ENCODE results near the gene GJD4.

GJD4 gene, protein sequence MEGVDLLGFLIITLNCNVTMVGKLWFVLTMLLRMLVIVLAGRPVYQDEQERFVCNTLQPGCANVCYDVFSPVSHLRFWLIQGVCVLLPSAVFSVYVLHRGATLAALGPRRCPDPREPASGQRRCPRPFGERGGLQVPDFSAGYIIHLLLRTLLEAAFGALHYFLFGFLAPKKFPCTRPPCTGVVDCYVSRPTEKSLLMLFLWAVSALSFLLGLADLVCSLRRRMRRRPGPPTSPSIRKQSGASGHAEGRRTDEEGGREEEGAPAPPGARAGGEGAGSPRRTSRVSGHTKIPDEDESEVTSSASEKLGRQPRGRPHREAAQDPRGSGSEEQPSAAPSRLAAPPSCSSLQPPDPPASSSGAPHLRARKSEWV

GRCh38 chr10:35605191-35605590 is at the start of gene GJD4:
GJD4 (plus strand) TSS chr10:35605341; CDS start chr10:35605568, 227 bp downstream.
- DNase-seq = no peak

- no peak for DNase-seq
Measured at GRCh38 chr10:35555962-35556930, 48.9 kb upstream of the GJD4 start.

DNA sequence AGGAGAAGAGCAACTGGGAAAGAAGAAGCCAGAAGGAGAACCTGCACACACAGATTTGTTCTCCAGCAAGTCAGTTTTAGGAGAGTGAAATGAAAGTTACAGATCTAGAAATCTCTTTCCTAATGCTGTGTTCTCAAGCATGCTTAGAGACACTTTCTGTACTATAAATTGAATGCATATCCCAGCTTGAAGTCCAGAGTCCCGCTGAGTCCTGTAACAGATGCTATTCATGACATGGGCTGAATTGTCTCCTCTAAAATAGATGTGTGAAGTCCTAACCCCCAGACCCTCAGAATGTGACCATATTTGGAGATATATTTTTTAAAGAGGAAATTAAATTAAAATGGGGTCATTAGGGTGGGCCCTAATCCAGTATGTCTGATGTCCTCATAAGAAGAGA is 46.9 kb upstream of the GJD4 start:
- no peak for DNase-seq

DNA sequence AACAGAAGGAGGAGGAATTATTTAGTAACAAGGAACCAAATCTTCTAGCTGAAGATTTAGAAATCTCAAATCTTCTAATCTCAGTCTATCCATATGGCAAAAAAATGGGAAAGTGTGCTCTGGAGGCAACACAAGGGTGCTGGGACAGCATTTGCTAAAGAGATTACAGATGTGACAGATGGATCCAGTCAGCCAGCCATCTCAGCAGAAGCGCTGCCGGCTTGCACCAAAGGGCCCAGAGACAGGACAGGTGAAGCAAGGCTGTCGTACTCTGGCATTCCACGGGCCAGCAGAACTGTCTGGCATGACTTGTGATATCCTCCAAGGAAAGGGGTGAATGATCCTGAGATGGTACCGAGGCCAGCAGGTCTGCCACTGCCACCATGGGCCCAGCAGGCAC is 45.7 kb upstream of the GJD4 start:
- no peak for DNase-seq

DNA sequence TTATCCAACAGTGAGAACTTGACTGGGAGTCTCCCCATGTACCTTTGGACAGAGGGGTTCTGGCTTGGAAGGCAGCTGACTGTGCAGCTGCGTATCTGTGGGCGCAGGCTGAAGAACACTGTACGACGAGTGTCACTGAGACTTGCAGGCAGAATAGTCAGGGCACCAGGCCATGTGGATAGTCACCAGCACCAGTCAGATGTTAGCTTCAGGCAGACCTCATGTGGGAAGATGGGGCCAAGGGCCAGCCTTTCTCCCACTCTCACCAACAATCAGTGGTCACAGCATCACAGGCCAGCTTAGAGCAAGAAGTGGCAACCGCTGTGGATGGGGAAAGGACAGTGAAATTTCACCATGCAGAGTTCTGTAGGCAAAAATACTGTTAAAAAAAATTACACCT is 43.4 kb upstream of the GJD4 start:
- no peak for DNase-seq

- no peak for DNase-seq
Measured at GRCh38 chr10:35562427-35562826, 42.7 kb upstream of the GJD4 start.

GRCh38 chr10:35563261-35563891 is 41.8 kb upstream of the GJD4 start:
- DNase-seq = no peak

DNA sequence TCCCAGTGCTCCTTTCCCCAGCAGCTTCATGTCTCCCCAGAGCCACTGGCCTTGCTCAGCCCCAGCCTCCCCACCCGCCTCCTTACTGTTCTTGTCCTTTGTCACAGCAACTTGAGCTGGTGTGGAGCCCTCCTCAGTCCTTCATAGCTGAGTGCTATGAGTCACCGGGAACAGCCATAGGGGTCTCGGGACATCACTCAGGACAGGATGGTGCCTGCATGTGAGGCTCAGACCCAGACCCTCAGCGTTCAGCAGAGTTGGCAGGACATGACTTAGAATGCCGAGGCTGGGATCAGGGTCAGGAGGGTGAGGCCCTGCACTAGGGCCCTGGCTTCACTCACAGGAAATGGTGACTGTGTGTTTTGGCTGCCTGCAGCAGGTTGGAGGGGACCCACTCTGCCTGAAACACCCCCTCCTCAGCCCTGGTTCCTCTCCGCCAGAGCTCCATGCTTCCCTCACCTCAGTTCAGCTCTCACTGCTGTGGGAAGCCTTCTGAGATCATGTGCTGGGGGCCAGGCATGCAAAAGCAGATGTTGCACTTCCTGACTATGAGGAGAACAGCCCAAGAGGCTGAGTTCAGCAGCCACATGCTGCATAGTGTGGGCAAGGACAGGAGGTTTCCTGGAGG is 40.7 kb upstream of the GJD4 start:
- DNase-seq = no peak

DNA sequence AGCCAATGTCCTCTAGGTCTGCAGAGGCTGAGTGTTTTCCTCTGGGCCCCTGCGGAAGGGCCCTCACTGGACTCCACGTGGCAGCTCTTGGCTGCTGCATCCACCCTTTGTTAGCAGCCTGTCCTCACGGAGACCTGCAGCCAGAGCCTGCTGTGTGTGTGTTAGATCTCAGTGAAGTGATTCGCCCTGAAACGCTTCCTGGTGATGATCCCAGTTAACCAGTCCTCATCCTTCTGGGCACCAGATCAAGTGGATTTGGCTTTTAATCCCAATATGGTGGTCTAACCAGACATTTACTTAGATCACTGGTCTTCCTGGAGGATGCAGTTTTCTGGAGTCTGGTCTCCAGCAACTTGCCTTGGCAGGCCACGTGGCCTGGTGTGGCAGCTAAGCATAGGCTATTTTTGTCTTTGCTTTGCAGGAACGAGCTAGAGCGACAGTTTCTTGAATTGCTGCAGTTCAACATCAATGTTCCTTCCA is 39.5 kb upstream of the GJD4 start:
- no peak for DNase-seq

- no peak for DNase-seq
Measured at GRCh38 chr10:35567951-35568350, 37.2 kb upstream of the GJD4 start.

- no peak for DNase-seq
Measured at GRCh38 chr10:35568483-35569015, 36.6 kb upstream of the GJD4 start.

GRCh38 chr10:35569111-35569707 is 35.9 kb upstream of the GJD4 start:
- no peak for DNase-seq

GRCh38 chr10:35569836-35570235 is 35.3 kb upstream of the GJD4 start:
- no peak for DNase-seq

DNA sequence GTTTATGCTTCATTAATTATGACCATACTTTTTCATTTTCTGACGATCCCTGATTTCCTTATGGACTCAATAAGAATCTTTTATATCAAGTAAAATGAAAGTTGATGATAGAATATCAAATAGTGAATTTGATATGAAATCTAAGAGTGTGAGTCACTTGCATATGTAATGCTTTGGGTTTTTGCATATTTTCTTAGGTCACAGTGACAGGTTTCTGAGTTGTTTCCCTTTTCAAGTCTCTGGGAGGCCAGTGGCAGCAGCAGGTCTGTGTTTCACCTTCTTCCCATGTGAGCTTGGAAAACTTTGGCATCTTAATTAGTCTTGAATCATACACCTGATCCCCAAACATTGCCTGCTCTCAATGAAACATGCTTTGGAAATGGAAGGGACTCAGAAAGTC is 34.7 kb upstream of the GJD4 start:
- no peak for DNase-seq

GRCh38 chr10:35572583-35572982 is 32.6 kb upstream of the GJD4 start:
- no peak for DNase-seq

DNA sequence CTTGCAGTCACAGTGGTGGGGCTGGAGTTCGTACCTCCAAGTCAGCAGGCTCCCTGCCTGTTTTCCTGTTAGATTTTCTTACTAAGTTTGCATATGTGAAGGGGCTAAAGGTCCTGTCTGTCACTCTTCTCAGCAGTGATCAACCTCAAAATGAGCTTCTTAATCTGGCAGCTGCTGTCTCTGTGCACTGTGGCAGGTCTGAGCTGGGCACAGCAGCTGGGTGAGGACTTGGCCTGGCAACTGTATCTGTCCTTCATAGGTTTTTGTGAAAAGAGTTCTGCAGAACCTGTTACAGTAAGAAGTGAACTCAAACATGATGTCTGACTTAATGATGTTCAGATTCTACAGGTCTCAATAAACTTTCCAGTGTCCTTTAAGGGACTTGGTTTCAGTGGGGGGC is 31.3 kb upstream of the GJD4 start:
- no peak for DNase-seq

DNA sequence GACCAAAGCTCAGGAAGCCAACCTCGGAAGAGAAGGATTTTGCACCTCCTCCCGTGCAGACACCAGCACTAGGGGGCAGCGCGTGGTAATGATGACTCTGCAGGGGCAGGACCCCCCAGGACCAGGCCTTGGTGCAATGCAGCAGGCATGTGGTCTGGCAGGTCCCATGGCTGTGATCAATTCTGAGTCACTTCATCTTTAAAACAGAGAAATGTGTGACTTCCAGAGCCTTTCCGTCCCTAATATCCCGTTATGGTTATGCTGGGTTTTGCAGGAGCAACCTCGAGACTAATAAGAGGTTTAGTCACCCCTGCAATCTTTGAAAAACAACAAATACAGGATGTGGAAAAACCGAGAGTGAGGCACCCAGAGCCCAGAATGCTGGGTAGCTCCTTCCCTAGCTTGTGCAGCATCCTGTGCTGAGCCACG is 30.2 kb upstream of the GJD4 start:
- DNase-seq = no peak

DNA sequence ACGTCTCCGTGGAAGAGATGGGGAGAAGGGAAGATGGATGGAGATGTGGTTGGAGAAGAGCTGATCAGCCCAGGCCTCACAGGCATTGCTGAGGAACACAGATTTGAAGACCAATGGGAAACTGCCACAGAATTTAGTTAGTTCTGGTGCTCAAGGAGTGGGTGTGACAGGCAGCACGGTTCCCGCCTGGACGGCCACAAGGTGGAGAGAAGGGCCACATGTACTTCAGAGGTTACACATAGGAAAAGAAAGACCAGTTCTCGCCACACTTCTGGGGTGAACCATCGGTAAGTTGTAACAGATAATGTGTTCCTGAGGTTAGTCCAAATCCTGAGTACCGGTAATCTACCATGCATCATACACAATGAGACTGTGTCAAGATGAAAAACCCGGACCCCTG is 29.5 kb upstream of the GJD4 start:
- no peak for DNase-seq

DNA sequence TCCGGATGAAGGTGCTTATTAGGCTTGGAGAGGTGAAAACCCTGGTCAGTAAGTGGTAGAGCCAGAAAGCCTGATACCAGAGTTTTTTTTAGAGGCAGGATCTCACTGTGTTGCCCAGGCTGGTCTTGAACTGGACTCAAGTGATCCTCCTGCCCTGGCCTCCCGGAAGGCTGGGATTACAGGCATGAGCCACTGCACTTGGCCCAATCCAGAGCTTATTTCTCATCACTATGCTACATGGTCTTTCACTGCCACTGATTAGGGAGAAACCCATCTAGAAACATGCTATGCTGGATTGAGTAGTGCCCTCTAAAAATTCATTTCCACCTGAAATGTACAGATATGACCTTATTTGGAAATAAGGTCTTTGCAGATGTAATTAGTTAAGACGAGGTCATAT is 28.4 kb upstream of the GJD4 start:
- DNase-seq = no peak

GRCh38 chr10:35577926-35578617 is 27.1 kb upstream of the GJD4 start:
- DNase-seq = no peak

DNA sequence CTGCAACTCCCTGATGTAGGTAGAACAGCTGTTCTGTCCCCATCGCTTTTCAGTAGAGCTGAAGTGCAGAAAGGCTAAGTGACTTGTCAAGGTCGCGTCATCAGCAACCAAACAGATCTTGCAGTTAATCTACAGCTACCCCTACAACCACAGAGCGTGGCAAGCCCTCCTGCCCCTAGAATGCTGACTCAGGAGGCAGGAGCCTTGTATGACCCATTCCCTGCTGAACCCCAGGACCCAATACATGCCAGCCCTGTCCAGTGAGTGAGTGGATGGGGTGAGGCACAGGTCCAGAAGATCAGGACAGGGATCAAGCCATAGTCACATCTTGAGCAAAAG is 26.6 kb upstream of the GJD4 start:
- DNase-seq = no peak

GRCh38 chr10:35579116-35579515 is 26.0 kb upstream of the GJD4 start:
- no peak for DNase-seq
